ENCODE data around the gene SIRT2.

Gene SIRT2

DNA sequence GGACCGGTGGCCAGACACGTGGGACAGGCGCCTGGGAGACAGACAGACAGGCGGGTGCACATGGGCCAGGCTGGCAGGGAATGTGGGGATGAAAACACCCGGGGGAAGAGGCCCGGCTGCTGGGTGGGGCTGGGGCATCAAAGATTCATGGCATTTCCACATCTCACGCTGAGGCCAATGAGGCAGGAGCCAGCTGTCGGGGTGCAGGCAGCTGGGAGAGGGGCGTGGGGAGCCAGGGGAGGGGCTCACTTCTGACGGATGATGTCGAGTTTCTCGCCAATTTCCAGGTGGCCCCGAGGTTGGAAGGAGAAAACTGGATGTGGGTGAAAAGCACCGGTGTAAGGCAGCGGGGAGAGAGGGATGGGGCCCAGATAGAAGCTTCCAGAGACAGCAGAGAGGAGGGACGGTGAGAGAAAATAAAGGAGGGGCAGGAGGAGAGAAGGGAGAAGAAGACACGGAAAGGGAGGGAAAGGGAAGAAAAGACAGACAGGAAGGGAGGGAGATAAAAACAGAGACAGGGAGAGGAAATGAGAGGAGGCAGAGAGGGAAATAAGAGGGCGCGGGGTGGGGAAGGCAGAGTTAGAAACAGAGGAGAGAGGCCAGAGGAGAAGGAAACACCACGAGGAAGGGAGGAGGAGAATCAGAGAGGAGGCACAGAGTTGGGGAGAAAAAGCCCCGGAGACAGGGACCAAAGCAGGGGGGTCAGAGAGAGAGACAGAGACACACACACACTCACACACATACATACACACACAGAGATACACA, 20.6 kb upstream of the SIRT2 start:
- DNase-seq, result no peak

DNA sequence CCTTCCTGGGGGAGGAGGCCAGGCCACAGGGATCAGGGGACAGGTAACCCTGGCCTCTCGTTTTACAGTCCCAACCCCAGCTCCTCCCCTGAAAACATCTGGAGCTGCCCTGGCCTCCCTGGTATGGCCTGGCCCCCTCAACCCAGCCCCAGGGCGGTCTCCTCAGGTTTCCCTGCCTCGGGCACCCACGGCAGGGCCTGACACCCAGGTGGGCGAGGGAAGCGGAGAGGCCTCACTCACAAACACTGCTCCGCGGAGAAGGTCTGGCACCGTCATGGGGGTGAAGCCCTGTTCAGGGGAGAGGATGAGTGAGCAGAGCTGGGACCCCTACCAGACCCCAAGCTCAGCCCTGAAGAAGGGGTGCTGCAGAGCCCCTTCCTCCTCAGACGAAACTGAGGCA, 19.1 kb upstream of the SIRT2 start:
- DNase-seq, result peak; percentile 50

DNA sequence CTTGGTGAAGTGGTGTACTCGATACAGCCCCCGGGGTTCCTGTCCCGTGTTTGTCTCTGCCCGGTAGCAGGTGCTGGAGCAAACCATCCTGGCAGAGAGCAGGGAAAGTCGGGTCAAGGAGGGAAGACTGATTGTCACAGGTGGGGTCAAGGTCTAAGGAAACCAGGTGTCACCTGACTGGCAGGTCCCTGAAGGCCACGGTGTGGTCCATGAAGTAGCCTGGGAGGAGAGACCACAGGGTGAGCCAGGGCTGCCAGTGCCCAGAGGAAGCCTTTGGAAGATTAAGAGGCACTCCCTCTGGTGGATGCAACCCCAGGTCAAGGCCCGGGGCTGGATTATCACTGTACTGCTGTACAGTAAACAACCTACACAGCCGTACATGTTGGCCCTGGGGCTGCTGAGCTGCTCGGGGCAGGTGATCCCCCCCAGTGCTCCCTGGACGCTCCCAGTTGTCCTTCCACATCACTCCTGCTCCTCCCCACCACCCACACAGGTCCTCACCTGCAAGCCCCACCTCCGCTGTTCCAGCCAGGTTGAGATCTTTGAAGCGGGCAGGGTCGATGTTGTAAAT, 18.6 kb upstream of the SIRT2 start:
- DNase-seq, result peak; percentile 67

DNA sequence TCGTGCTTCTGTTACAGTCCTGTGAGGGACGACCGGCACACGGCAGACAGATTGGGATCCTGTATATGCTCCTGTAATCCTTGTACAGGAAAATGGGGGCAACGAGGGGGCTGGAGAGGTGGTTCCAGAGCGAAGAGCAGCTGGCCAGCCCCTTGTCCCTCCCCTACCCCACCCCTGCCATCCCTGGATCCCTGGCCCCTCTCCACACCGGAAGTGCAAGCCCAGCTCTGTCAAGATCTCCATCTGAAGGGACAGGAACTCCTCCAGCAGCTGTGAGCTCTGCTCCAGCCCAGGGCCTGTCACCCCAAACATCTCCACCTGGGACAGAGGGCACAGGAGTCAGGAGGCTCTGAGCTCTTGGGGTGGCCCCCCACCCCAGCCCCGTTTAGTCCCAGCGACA, 18.1 kb upstream of the SIRT2 start:
- no peak for DNase-seq

DNA sequence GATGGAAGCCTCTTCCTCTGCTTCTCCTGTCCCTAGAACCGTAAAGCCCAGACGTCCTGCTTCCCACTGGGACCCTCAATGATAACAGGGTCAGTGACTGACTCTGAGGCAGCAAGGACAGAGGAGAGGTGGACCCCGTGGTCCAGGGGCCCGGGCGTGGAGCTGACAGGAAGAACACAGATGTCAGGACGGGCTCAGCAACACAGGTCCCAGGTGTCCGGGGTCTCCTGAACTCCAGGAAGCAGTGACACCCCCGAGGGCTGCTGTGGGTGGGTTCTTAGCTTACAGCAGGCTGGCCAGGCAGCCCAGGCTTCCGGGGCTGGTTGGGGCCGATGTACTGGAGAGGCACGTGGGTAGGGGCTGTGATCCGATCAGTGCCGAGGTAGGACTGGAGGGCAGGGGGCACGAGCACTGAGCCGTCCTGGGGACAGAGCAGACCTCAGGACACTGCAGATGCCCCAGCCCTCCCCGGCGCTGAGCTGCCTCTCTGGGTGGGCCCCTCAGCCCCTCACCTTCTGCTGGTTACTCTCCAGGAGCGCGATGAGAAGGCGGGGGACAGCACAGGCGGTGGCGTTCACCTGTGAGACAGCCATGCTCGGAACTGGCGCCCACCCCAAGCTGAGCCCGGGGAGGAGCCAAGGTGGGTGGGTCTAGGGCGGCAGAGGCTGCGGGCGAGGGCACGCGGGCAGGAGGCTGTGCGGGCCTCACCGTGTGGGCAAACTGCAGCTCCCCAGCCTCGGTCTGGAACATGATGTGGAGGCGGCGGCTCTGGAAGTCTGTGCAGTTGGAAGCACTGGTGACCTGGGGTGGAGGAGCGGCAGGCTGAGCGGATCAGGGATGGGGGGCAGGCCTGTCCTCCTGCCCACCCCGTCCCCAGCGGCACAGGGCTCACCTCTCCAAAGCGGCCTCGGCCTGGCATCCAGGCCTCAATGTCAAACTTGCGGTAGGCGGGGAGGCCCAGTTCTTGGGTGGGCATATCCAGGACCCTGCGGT, 16.2 kb upstream of the SIRT2 start:
- DNase-seq, result peak; percentile 51

DNA sequence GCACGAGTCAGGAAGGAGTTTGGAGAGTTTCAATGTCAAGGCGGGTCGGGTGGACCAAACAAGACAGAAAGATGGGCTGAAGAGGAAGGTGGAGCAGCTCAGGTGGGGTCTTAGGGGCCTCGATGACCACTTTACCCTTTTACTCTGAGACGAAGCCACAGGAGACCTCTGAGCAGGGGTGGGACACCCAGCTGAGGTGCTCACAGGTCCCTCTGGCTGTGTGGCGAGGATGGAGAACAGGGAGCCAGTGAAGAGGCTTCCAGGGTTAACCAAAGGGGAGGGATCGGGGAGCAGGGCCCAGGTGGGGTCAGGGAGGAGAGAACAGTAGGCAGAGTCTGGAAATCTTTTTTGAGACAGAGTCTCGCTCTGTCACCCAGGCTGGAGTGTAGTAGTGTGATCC, 14.5 kb upstream of the SIRT2 start:
- no peak for DNase-seq

DNA sequence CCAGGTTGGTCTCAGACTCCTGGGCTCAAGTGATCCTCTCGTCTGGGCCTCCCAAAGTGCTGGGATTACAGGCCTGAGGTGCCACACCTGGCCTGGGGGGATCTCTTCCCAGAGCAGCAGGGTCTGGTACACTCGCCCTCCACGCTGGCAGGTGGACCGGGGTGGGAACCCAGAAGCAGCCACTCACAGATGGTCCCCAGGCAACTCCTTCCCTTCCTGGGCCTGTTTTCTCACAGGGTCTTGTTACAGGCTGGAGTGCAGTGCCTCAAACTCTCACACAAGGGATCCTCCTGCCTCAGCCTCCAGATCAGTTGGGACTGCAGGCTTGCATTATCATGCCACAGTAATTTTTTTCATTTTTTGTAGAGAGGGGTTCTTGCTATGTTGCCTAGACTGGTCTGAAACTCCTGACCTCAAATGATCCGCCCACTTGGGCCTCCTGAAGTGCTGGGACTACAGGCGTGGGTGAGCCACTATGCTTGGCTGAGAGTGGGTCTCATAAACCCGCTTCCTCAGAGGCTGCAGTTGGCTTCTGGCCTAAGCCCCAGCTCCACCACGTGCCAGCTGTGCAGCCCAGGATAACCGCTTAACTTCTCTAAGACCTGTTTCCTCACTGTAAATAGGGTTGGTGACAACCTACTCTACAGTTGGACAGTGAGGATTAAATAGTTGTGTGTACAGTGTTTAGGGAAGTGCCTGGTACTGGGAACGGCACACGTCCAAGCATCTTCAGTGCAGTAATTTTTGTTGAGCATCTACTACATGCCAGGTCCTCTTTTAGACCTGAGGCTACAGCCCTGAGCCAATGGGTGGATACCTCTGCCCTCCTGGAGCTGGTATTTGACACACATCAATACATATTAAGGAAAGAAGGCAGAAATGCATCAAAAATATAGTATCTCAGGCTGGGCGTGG, 13.4 kb upstream of the SIRT2 start:
- DNase-seq, result no peak

DNA sequence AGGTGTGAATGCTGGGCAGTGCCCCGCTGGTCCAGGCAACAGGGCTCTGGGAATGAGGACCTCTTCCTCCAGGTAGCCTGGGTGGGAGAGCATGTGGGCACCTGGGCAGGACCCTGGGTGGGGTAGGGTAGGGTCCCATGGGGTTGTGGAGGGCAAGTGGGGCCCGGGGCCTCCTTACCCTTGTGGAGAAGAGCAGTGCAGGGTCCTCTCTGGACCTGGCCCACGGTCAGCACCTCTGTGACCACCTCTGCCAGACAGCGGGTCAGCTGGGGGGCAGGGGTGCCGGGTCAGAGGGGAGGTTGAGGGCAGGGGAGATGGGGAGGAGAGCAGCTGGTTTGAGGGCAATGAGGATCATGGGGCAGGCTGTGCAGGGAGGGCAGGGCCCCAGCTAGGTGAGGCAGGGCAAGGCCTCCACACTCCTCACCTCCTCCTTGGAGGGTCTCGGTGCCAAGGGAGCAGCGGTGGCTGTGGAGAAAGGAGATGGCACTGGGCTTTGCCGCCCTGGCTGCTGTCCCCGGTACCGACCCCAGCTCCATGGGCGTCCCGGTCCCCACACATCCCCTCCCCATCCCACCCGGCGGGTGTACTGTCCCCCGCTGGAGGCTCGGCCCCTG, 12.1 kb upstream of the SIRT2 start:
- peak; percentile 50 for DNase-seq

DNA sequence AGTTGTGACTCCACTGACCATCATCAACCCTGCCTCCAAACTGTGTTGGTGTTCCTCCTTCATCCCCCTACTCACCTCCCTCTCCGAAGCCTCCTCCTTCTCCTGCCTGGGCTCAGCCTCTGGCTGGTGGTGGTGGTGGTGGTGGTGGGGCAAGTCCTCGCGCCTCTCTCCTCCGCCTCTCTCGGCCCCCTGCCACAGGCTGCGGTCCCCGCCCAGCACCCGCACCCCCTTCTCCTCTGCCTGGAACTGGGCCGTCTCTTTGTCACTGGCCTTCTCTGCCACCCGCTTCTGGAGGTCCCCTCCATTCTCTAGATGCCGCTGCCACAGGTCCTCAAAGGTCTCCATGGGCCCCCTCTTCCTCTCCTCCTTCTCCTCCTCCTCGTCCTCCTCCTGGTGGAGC, 11.1 kb upstream of the SIRT2 start:
- DNase-seq, result peak; percentile 52

DNA sequence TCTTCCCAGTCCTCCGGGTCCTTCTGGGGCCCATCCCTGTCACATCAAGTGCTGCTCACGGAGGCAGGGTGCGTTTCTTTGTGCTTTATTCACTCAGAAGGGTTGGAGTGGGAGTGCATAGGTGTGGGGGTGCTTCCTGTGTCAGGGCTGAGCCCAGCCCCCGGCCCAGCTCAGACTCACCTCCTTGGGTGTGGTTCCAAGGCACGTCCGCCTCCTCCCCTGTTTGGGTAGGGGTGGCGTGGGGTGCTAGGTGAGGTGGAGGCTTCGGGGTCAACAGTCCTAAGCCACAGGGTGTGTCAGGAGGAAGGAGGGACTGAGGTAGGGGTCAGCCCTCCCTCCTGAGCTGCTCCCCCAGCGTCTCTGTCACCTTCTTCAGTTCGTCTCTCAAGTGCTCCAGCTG, 9.5 kb upstream of the SIRT2 start:
- DNase-seq, result no peak

DNA sequence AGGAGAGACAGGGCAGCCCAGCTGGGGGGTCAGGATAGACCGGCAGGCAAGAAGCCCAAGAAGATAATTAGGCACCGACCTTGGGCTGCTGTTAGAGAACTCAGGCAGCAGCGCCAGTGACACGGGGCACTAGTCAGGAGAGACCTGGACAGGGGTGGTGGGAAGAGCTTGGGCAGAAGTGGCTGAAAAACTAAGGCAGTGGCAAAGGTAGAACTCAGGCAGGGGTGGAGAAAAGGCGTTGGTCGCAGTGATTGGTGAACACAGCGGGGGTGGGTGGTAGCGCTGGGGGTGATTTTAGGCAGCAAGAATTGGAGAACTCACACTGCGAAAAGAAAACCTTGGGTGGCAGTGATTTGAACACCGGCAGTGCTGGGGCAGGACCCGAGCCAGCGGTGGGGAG, 8.3 kb upstream of the SIRT2 start:
- no peak for DNase-seq

DNA sequence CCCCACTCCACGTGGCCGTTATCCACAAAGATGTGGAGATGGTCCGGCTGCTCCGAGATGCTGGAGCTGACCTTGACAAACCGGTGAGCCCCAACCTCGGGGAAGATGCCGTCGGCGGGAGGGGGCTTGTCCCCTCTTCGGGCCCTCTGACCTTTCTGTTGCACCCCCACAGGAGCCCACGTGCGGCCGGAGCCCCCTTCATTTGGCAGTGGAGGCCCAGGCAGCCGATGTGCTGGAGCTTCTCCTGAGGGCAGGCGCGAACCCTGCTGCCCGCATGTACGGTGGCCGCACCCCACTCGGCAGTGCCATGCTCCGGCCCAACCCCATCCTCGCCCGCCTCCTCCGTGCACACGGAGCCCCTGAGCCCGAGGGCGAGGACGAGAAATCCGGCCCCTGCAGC, 7.8 kb upstream of the SIRT2 start:
- DNase-seq, result no peak

DNA sequence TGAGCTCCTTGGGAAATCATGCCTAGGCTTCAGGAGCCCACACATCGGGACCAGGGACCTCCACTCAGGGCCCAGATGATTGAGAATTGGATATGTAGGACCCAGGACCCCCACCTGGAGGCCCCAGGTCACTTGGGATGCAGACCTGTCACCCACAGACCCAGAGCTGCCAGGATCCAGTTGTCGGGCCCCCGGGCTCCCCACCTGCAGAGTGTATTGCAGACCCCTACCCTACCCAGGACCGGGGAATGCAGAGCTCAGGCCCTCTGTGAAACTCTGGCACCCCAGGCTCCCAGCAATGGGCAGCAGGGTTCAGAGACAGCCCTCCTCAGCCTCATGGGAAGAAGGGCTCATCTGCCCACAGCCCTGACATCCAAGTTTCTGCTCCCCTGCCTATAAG, 6.2 kb upstream of the SIRT2 start:
- DNase-seq, result no peak

DNA sequence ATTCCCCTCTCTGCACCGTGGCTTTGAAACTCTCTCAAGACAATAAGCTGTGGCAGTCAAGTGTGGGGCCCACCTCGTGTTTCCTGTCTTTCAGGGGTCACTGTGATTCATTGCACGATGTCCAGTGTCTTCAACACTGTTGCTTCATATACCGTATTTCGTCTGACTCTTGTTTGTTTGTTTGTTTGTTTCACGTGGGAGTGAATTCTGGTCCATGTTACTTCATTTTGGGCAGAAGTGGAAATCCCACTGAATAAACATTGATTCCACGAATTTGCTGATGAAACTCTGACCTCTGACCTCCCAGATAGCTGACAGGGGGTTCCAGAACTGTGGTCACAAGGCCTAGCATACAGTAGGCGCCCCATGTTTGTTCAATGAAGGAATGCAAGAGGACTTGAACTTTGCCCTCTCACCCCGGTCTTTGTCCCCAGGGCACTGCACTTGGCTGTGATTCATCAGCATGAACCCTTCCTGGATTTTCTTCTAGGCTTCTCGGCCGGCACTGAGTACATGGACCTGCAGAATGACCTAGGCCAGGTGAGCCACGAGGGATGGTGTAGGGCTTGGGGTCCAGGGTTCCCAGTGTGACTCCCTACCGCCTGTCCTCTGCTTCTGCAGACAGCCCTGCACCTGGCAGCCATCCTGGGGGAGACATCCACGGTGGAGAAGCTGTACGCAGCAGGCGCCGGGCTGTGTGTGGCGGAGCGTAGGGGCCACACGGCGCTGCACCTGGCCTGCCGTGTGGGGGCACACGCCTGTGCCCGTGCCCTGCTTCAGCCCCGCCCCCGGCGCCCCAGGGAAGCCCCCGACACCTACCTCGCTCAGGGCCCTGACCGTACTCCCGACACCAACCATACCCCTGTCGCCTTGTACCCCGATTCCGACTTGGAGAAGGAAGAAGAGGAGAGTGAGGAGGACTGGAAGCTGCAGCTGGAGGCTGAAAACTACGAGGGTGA, 5.4 kb upstream of the SIRT2 start:
- DNase-seq, result no peak

DNA sequence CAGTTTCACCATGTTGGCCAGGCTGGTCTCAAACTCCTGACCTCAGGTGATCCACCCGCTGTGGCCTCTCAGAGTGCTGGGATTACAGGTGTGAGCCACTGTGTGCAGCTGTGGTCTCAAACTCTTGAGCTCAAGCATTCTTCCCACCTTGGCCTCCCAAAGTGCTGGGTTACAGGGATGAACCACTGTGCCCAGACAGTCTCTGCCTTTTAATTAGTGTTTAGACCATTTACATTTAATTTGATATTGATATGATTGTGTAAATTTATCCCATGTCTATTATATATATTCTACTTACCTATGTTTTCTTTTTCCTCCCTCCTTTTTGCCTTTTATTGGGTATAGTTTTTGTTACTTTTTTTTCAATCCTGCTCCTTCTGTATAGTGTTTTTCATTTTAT, 2.3 kb upstream of the SIRT2 start:
- no peak for DNase-seq

DNA sequence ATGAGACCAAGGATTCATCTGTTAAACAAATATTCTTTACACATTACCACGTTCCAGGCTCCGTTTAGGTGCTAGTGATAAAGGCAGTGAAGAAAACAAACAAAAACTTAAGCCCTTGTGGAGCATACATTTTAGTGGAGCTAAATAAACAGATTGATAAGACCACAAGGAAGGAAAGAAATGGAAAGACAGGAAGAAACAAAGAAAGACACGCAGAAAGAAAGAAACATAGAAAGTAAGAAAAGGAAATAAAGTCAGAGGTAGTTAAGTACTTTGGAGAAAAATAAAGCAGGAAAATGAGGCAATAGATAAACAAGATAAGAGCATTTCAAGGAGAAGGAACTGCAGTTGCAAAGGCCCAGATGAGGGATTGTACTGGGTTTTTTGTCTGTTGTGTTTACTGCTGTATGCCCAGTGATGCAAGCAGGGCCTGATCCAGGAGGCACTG, 1.3 kb upstream of the SIRT2 start:
- DNase-seq, result no peak

DNA sequence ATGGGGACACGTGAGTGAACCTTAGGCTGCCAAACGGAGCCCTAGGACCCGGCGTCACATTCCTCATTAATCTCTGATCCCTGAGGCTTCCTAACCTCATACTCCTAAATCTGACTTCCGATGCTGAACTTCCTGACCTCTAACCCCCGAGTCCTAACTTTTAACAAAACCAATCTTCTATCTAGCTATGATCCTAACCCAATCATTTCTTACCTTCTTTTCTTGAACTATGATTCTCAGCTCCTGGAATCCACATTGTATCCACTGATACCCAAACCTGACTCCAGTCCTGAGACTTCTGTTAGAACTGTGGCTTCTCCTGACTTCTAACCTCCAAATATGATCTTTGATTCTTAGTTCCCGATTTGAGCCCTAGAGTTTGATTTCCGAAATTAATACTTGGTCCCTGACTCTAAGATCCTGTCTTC, 798 bp upstream of the SIRT2 start:
- DNase-seq, result no peak

DNA sequence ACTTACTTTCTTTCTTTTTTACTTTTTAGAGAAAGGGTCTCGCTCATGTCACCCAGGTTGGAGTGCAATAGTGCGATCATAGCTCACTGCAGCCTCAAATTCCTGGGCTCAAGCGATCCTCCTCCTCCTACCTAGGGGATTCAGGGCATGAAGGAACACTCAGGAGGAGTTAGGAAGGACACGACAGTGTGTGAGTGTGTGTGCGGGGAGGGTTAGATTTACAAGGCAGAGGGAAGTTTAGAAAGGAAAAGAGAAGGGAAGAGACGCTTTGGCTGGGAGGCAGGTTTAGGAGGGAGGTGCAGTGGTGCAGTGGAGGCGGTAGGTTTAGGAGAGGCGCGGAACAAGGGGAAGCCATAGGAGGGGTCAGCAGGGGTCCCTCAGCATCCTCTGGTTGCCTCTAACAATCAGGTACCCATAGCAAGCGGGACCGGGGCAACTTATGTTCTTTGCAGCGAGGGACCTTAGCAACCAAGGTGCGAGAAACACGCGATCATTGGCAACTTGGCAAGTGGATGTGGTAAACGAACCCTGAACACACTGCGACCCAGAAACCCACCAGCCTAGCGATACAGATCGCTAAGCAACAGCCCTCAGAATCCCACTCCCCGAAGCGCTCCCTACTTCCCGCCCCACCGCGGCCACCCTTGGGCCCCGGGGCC, 501 bp downstream of the SIRT2 start:
- peak; percentile 52 for DNase-seq

DNA sequence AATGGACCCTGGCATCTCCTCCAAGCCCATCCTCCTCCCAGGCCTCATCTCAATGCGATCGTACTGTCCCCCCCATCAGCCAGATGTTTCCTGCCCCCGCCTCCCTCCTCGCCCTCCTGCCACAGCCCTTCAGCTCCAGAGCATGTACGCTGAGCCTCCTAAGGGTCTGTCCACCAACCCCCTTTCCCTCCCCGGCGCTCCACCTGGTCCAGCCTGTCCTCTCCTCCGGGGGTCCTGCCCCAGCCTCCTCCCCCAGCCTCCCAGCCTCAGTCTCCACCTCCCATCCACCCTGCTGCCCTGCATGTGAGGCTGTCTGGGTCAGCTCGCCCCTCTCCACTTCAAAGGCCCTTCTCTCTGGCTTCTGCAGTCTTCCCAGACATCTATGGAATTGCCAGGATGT, 4.5 kb downstream of the SIRT2 start:
- peak; percentile 39 for DNase-seq

DNA sequence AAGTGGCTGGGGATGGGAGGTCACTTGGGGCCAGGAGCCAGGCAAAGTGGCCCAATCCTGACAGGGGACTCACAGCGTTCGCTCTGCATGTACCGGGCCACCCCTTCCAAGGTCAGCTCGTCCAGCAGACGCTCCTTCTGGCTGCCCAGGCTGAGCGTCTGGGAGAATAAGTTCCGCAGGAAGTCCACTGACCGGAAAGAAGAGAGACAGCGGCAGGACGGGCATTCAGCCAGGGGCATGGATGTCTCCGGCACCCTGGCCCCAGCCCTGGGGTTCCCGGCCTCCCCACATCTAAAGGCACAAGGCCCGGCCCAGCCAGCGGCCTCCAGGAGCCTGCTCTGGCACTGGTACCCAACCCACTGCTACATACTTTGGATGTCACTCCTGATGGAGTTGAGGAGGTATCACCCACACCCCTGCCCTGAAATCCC, 6.1 kb downstream of the SIRT2 start:
- DNase-seq, result peak; percentile 44
